ENCODE data around the gene CRYAA. TPM values are rescaled to one million over a fixed set of nuclear protein-coding genes. Genes with fewer than 3 reads are reported as not detected.
"Not testable (repeated sequence)": the region's sequence is repeated elsewhere in the genome, so short reads cannot be mapped to it uniquely, and the experiment has no call there.

The CRYAA gene
- total RNA-seq, 2 donors from 2014 or later, result not detected

DNA sequence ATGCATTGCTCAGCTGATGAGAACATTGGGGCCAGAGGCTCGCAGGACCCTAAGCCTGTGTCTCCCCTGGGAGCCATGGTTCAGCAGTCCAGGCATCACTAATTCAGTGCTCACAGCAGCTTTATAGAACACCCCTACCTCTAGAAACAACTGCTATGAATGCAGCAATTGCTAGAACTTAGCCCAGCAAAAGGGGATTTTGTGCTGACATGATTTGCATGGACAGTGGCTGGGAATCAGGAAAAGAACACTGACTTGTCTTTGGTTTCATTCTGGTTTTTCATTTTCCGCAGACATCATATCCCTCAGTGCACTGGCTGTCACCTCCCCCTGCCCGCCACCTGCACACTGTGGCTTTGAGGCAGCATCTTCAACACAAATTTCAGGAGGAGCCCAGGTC lies 4.0 kb upstream of the CRYAA start:
- H3K4me1 ChIP-seq (replicated peaks); H3K27ac ChIP-seq; H3K9me3 ChIP-seq; H3K4me3 ChIP-seq; DNase-seq (ENCODE audit: low spot score); intact Hi-C loops (cut with DNase I); H3K27me3 ChIP-seq (replicated peaks; ENCODE audit: insufficient read depth); H3K36me3 ChIP-seq: not testable (repeated sequence)
- WGBS, result no CpG with 5 or more reads among the region's 3 CpGs

DNA sequence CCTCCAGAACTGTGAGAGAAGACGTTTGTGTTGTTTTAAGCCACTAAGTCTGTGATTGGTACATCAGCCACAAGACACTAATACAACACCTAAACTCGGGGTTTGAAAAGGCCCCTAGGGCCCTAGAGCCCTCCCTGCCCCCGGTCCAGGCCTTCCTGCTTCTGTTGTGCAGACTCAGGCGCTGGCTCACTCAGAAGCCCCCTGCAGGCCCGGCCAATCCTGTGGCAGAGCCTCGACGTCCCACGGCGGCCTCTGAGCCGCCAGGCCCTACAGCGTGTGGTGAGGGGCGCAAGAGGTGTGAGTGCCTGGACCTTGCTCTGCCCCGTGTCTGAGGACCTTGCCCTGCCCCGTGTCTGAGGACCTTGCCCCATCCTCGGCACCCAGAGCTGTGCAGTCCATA lies 3.1 kb upstream of the CRYAA start:
- H3K9me3 ChIP-seq; DNase-seq (ENCODE audit: low spot score); H3K27me3 ChIP-seq (replicated peaks; ENCODE audit: insufficient read depth); H3K27ac ChIP-seq; H3K4me3 ChIP-seq; H3K4me1 ChIP-seq (replicated peaks); intact Hi-C loops (cut with DNase I); H3K36me3 ChIP-seq: not testable (repeated sequence)
- WGBS, result no CpG with 5 or more reads among the region's 15 CpGs

DNA sequence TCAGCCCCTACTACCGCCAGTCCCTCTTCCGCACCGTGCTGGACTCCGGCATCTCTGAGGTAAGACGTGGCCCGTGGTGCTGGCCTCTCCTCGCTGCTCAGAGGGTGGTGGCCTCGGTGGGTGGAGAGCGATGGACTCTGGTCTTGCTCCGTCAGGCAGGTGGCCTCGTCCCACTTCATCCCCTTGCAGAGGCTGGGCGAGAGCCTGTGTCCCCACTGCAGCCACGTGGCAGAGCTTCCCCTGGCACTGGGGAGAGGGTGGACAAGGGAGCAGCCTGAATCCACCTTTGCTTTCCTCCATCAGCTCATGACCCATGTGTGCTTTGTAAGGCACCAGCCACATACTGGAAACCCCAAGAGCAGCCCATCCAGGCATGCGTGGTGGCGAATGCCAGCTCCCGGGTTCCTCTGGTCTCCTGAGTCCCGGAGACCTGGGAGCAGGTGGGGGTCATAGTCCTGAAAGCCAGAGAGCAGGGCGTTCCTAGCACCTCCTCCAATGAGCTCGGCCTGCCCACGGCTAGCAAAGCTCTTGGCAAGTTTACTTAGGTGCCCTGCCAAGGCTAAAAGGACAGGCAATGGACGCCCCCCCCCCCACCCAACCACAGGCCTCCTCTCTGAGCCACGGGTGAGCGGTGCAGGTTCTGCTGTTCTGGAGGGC lies 550 bp downstream of the CRYAA start:
- H3K9me3 ChIP-seq; H3K36me3 ChIP-seq; H3K4me1 ChIP-seq (replicated peaks); intact Hi-C loops (cut with DNase I); DNase-seq (ENCODE audit: low spot score); H3K4me3 ChIP-seq; H3K27me3 ChIP-seq (replicated peaks; ENCODE audit: insufficient read depth); H3K27ac ChIP-seq: not testable (repeated sequence)
- 100% methylated on average over 2 of the region's 23 CpGs for WGBS

- WGBS, result no CpG with 5 or more reads among the region's 10 CpGs
- not testable (repeated sequence) for H3K36me3 ChIP-seq
Measured at GRCh38 chr21:43169891-43170290, 1.1 kb downstream of the CRYAA start.

DNA sequence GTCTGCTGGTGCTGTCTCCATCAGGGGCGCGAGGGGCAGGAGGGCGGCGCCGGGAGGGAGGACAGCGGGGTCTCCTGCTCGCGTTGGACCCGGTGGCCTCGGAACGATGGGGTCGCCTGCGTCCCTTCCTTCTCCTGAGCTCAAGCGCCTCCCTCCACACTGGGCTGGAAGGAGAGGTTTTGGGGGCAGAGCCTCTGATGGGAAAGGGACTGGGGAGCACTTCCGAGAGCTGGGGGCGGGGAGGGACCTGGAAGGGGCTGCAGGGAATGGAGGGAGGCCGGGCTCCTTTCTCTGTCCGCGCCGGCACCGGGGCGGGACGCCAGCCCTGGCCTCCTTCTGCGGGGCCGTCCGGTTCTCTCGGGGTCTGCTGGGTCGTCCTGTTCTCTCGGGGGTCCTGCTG lies 4.0 kb downstream of the CRYAA start:
- H3K27ac ChIP-seq; H3K36me3 ChIP-seq; H3K4me1 ChIP-seq (replicated peaks); intact Hi-C loops (cut with DNase I); H3K9me3 ChIP-seq; DNase-seq (ENCODE audit: low spot score); H3K27me3 ChIP-seq (replicated peaks; ENCODE audit: insufficient read depth); H3K4me3 ChIP-seq: not testable (repeated sequence)
- WGBS, result no CpG with 5 or more reads among the region's 29 CpGs

More at GRCh38 chr21:43169891-43170290, 1.1 kb downstream of the CRYAA start:
- DNase-seq (ENCODE audit: low spot score); H3K9me3 ChIP-seq; H3K27me3 ChIP-seq (replicated peaks; ENCODE audit: insufficient read depth); H3K4me3 ChIP-seq; intact Hi-C loops (cut with DNase I); H3K4me1 ChIP-seq (replicated peaks); H3K27ac ChIP-seq: not testable (repeated sequence)

DNA sequence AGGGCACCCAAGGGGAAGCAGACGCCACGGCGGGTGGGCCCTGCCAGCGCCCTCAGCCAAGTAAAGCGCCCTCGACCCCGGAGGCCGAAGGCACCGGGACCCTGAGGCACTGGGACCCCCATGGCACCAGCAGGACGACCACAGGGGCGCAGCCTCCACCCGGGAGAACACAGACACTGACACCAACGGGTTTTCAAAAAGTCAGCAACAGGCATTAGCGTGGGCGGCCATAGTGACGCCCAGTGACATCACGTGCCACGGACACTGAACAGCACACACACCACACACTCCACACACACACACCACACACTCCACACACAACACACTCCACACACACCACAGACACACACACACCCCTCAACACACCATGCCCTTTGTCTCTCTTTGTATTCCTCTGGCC lies 4.6 kb downstream of the CRYAA start:
- WGBS, result no CpG with 5 or more reads among the region's 18 CpGs
- not testable (repeated sequence) for DNase-seq (ENCODE audit: low spot score)

DNA sequence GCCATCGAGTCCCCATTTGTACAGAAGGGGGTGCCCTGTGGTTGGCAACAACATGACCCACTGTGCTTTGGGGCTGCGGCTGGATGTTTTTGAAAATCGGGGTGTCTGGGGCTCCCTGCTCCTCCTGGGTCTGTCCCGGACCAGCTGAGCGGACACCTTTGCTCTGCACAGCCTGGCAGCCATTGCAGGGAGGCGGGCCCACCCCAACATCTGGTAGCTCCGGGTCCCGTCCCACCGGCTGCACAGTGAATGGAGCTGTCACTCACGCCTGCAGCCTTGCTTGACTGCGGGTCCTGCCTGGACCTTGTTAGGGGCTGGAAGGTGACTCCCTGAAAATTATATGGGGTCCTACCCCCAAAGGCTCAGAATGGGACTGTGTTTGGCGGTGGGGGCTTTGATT lies 5.1 kb downstream of the CRYAA start:
- H3K4me1 ChIP-seq (replicated peaks); H3K9me3 ChIP-seq; H3K4me3 ChIP-seq; H3K36me3 ChIP-seq; DNase-seq (ENCODE audit: low spot score); intact Hi-C loops (cut with DNase I); H3K27ac ChIP-seq; H3K27me3 ChIP-seq (replicated peaks; ENCODE audit: insufficient read depth): not testable (repeated sequence)
- no CpG with 5 or more reads among the region's 12 CpGs for WGBS

More for the DNA sequence above, 4.6 kb downstream of the CRYAA start:
- intact Hi-C loops (cut with DNase I); H3K9me3 ChIP-seq; H3K27ac ChIP-seq; H3K4me1 ChIP-seq (replicated peaks); H3K27me3 ChIP-seq (replicated peaks; ENCODE audit: insufficient read depth); H3K4me3 ChIP-seq; H3K36me3 ChIP-seq: not testable (repeated sequence)

- H3K36me3 ChIP-seq; DNase-seq (ENCODE audit: low spot score); intact Hi-C loops (cut with DNase I); H3K9me3 ChIP-seq; H3K4me3 ChIP-seq; H3K27ac ChIP-seq; H3K4me1 ChIP-seq (replicated peaks); H3K27me3 ChIP-seq (replicated peaks; ENCODE audit: insufficient read depth): not testable (repeated sequence)
- no CpG with 5 or more reads among the region's 4 CpGs for WGBS
Measured at GRCh38 chr21:43174998-43175397, 6.2 kb downstream of the CRYAA start.

DNA sequence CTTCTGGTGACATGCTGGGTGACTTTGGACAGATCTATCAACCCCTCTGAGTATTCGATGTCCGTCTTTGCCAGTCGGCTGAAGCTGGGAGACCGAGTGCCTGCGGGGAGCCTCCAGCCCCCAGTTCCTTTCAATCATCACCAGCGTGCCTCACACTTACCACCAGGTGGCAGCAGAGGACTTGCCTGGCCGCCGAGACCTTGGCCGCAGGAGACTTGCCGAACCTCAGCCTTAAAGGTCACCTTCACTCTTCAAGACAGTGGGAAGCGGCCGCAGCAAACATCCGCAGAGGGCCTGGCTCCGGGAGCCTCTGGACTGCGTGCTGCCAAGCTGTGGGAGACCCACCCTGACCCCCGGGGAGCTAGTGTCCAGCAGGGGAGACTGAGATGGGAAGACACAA lies 7.8 kb downstream of the CRYAA start:
- H3K4me3 ChIP-seq; intact Hi-C loops (cut with DNase I); H3K27me3 ChIP-seq (replicated peaks; ENCODE audit: insufficient read depth); H3K27ac ChIP-seq; DNase-seq (ENCODE audit: low spot score); H3K4me1 ChIP-seq (replicated peaks); H3K9me3 ChIP-seq; H3K36me3 ChIP-seq: not testable (repeated sequence)
- WGBS, result no CpG with 5 or more reads among the region's 16 CpGs

DNA sequence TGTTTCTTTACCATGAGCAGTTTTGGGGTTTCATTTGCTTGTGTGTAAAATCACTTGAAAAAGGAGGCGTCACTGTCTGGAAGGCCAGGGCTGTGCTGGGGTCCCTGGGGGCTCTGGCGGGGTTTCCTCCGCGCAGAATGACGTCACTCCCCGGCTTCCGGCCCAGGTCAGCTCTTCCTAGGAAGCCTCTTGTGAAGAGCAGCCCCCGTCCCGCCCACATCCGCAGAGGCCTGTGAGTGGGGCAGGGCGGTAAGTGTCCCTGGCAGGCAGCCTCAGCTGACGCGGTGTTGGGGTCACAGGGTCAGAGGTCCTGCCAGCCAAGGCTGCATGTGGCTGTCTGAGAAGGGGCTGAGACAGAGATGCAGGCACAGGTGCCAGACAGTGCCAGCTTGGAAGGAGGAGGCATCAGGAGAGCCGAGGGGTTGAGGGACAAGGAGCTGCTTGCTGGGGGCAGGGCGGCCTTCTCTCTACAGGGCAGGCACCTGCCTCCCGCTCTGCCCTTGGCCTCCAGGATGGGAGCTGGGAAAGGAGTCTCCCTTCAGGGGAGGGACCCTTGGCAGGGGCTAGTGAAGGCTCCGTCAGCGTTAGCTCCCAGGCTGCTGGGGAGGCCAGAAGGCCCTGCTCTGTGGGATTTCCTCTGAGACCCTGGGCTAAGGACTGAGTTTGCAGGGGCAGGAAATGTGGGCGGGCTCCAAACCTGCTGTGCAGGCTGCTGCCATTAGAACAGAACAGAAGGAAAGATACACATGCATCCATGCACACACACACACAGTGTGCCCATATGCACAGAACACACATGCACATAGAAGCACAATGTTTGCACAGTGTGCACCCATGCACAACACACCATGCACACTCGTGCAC lies 8.5 kb downstream of the CRYAA start:
- H3K4me3 ChIP-seq; H3K36me3 ChIP-seq; DNase-seq (ENCODE audit: low spot score); H3K27me3 ChIP-seq (replicated peaks; ENCODE audit: insufficient read depth); H3K4me1 ChIP-seq (replicated peaks); H3K9me3 ChIP-seq; H3K27ac ChIP-seq; intact Hi-C loops (cut with DNase I): not testable (repeated sequence)
- WGBS, result no CpG with 5 or more reads among the region's 20 CpGs

- WGBS, result no CpG with 5 or more reads among the region's 22 CpGs
- intact Hi-C loops (cut with DNase I); H3K4me1 ChIP-seq (replicated peaks); H3K27ac ChIP-seq; H3K9me3 ChIP-seq; H3K4me3 ChIP-seq; DNase-seq (ENCODE audit: low spot score); H3K36me3 ChIP-seq; H3K27me3 ChIP-seq (replicated peaks; ENCODE audit: insufficient read depth): not testable (repeated sequence)
Measured at GRCh38 chr21:43178175-43178826, 9.5 kb downstream of the CRYAA start.

DNA sequence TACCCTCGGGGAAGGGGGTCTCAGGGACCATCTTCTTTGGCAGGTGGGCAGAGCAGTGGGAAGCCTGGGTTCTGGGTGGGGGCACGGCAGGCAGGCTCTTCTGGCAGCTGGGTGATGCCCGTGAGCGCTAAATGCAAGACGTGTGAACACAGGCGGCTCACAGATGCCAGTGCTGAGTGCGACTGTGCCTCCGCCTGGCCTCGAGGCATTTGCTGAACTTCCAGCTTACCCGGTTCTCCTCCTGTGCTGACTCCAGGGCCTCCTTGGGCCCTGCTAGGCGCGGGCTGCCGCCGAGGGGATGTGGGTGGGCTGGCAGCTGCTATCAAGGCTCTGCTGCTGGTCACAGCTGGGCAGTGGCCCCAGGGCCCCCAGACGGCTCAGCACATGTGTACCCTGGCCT lies 12.2 kb downstream of the CRYAA start:
- H3K27me3 ChIP-seq (replicated peaks; ENCODE audit: insufficient read depth); H3K4me3 ChIP-seq; H3K36me3 ChIP-seq; H3K9me3 ChIP-seq; H3K4me1 ChIP-seq (replicated peaks); H3K27ac ChIP-seq; intact Hi-C loops (cut with DNase I); DNase-seq (ENCODE audit: low spot score): not testable (repeated sequence)
- WGBS, result no CpG with 5 or more reads among the region's 15 CpGs

All from prostate gland (tissue), 2 donors.